Measurements from ENCODE around the gene ARIH2. TPM values are rescaled to one million over a fixed set of nuclear protein-coding genes. Genes with fewer than 3 reads are reported as not detected.
A peak's percentile ranks its signal among the peaks of the same experiment; 100 is the strongest.

ARIH2 gene
- total and polyA plus RNA-seq, 7 donors = 33.0 to 165 (median 94.9) TPM

DNA sequence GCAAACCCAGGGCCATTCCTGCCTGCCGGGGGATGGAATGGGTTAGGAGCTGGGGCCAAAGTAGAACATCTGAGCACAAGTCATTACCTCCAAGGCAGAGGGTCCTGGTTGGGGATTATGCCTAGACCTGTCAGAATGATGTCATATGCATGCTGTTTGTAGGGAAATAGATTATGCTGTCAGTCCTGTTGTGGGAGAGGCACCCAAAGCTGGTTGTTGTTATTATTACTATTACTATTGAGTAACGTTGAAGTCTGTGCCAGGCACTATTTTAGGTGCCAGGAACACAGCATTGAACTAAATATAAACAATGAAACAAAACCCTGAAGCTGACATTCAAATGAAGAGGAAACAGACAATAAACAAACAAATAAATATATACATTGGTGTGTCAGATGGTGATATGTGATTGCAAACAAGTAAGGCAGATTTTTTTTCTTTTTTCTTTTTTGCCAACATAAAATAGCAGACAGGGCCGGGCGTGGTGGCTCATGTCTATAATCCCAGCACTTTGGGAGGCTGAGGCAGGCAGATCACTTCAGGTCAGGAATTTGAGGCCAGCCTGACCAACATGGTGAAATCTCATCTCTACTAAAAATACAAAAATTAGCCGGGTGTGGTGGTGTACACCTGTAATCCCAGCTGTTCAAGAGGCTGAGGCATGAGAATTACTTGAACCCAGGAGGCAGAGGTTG, 73.4 kb downstream of the ARIH2 start:
- Histone ChIP-seq H3K27me3 (no peaks in the 10 kb centered on the region), H3K36me3 (peaks cover 0 to 11% (median 7%) of the 10 kb centered on the region in 4 donors), H3K4me1 (peaks cover 0 to 33% (median 26%) of the 10 kb centered on the region in 4 donors), H3K4me3 (peak overlapping the region in 2 of 4 donors; percentile 91 to 95), H3K27ac (peak overlapping the region in 3 of 4 donors; percentile 93 to 97 (median 95)), H3K9me3 (no peaks in the 10 kb centered on the region)
- 62 to 77% methylated on average over 5 of the region's 5 CpGs for WGBS, 2 donors
- no peak for TF ChIP-seq EP300 (IDR thresholded peaks at IDR 0.05)
- no peak for TF ChIP-seq POLR2A (IDR thresholded peaks at IDR 0.05)
- intact Hi-C loops (cut with DNase I) = loop anchor here (2.0 kb wide), 1 partner anchor 15 kb away; the partner anchor contains the start of gene WDR6
- no peak for DNase-seq

DNA sequence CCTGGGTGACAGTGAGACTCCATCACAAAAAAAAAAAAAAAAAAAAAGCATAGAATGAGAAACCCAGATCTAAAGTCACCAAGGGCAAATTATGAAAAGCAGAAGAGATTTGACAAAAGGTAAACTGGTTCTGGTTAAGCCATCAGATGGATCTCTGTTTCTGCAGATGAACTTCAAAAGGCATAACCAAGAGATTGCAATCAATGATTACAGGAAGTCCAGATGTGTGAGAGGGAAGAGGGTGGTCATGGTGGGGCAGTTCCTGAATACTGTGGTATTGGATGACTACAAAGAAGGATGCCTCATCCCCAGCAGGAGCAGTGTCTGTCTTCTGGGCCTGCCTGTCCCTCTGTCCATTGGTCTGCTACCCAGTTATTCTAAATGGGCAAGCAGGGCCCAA, 75.2 kb downstream of the ARIH2 start:
- H3K36me3 ChIP-seq = peaks cover 0 to 19% (median 5%) of the 10 kb centered on the region in 4 donors
- DNase-seq = no peak
- H3K9me3 ChIP-seq = no peaks in the 10 kb centered on the region
- H3K27ac ChIP-seq = no peak overlapping the region
- H3K4me1 ChIP-seq = peaks cover 0 to 28% (median 25%) of the 10 kb centered on the region in 4 donors
- intact Hi-C loops (cut with DNase I) = no loop called here
- no peaks in the 10 kb centered on the region for H3K27me3 ChIP-seq
- H3K4me3 ChIP-seq = no peak overlapping the region
- TF ChIP-seq EP300 (IDR thresholded peaks at IDR 0.05) (no peak), POLR2A (IDR thresholded peaks at IDR 0.05) (no peak), POLR2AphosphoS5 (IDR thresholded peaks at IDR 0.05) (no peak)
- TF ChIP-seq, protein P1, sequence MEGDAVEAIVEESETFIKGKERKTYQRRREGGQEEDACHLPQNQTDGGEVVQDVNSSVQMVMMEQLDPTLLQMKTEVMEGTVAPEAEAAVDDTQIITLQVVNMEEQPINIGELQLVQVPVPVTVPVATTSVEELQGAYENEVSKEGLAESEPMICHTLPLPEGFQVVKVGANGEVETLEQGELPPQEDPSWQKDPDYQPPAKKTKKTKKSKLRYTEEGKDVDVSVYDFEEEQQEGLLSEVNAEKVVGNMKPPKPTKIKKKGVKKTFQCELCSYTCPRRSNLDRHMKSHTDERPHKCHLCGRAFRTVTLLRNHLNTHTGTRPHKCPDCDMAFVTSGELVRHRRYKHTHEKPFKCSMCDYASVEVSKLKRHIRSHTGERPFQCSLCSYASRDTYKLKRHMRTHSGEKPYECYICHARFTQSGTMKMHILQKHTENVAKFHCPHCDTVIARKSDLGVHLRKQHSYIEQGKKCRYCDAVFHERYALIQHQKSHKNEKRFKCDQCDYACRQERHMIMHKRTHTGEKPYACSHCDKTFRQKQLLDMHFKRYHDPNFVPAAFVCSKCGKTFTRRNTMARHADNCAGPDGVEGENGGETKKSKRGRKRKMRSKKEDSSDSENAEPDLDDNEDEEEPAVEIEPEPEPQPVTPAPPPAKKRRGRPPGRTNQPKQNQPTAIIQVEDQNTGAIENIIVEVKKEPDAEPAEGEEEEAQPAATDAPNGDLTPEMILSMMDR (IDR thresholded peaks at IDR 0.05) = no peak

DNA sequence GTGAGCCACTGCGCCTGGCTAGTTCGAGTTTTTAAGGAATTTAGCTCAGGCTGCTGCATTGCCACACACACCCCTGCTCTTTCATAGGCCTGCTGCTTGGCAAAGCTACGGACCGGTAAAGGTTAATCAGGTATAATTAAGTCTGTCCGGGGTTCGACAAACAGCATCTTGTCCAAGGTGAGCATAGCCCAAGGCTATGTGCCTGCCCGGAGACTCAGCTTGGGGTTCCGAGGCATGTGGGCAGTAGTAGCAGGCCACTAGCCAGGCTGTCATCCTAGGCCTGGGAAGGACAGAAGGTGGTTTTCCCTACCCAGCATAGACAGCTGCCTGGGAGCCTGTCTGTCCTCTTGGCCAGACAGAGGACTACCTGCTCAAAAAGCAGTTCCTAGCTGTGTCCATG, 78.0 kb downstream of the ARIH2 start:
- H3K27ac ChIP-seq = no peak overlapping the region
- WGBS, 2 donors = 94 to 95% methylated on average over 8 of the region's 8 CpGs
- peaks cover 0 to 7% (median 6%) of the 10 kb centered on the region in 4 donors for H3K4me1 ChIP-seq
- no peaks in the 10 kb centered on the region for H3K27me3 ChIP-seq
- intact Hi-C loops (cut with DNase I) = no loop called here
- H3K9me3 ChIP-seq = no peaks in the 10 kb centered on the region
- no peak for DNase-seq
- TF ChIP-seq, protein P1 (IDR thresholded peaks at IDR 0.05) = no peak
- no peak for TF ChIP-seq POLR2AphosphoS5 (IDR thresholded peaks at IDR 0.05)
- no peak overlapping the region for H3K4me3 ChIP-seq
- peaks cover 0 to 19% (median 5%) of the 10 kb centered on the region in 4 donors for H3K36me3 ChIP-seq

DNA sequence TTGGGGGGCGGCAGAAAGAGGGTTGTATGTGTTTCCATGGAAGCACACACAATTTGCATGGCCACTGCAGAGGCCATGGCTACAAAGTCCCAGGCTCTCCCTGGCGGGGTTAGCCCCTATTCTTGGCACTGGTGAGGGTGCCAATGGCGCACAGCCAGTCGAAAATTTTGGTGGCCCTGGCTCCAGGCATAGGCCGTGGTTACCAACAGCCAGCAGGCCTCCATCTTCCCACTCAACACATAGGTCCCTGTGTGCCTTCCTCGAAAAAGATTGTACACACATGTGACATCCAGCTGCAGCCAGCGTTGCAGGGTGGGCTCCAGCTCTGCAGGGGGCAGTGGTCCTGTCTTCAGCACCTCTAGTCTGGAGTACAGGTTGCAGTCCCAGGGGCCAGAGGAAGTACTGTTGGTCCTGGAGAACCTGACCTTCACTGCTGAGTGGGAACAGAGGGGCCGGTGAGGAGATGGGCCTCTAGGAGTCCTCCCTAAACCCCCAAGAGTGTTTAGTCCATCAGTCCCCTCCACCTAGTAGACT, 78.5 kb downstream of the ARIH2 start:
- H3K9me3 ChIP-seq = no peaks in the 10 kb centered on the region
- H3K27me3 ChIP-seq = no peaks in the 10 kb centered on the region
- intact Hi-C loops (cut with DNase I) = no loop called here
- 91% methylated on average over 8 of the region's 8 CpGs for WGBS, 2 donors
- H3K4me1 ChIP-seq = peaks cover 0 to 2% (median 1%) of the 10 kb centered on the region in 4 donors
- H3K27ac ChIP-seq = no peak overlapping the region
- no peak for TF ChIP-seq POLR2A (IDR thresholded peaks at IDR 0.05)
- no peak for TF ChIP-seq EP300 (IDR thresholded peaks at IDR 0.05)
- TF ChIP-seq, protein P1 (IDR thresholded peaks at IDR 0.05) = no peak
- no peak for TF ChIP-seq POLR2AphosphoS5 (IDR thresholded peaks at IDR 0.05)
- no peak overlapping the region for H3K4me3 ChIP-seq
- DNase-seq = no peak
- peaks cover 0 to 19% (median 5%) of the 10 kb centered on the region in 4 donors for H3K36me3 ChIP-seq

DNA sequence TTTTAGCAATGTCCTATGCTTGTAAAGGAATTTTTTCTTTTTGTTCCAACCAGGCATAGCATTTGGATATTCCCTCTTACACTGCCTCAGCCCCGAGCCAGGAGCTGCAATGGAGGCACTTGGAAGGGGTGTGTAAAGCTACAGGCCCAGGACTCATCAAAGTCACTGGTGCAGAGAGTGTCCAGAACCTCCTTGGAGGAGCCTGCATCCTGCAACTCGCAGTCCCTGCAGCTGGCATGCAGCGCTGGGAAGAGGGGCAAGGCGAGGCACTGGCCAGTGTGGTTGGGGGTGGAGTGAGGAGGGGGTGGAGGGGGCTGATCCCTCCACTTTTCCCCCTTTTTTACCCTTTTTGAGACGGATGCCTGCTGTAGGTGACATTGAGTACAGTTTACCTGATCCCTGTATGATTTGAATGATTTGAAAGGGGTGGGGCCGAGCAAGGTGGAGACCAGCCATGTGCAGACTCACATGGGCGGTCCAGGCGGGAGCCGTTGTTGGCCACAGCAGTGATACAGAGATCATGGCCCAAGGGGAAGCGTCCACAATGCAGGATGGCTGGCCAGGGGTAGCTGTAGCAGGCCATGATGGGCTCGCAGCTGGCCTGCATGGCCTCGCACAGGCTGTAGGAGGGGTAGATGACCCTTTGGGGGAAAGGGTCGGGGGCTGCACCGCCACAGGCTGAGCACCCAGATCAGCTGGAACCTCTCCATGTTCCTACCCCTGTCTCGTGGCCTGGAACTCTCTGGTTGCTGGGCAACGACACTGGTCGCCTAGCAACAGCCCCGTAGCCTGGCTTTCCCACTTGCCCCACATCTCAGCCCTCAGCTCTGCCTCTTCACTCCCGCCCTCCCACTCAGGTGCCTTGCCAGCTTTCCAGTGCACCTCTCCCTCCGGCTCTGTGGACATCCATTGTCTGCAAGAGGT, 79.3 kb downstream of the ARIH2 start:
- TF ChIP-seq POLR2A (IDR thresholded peaks at IDR 0.05) (no peak), EP300 (IDR thresholded peaks at IDR 0.05) (no peak), POLR2AphosphoS5 (IDR thresholded peaks at IDR 0.05) (no peak)
- TF ChIP-seq, protein P1 (IDR thresholded peaks at IDR 0.05) = no peak
- no peak for DNase-seq
- H3K27ac ChIP-seq = no peak overlapping the region
- H3K27me3 ChIP-seq = no peaks in the 10 kb centered on the region
- H3K9me3 ChIP-seq = no peaks in the 10 kb centered on the region
- 88 to 89% methylated on average over 20 of the region's 20 CpGs for WGBS, 2 donors
- H3K36me3 ChIP-seq = peaks cover 0 to 19% (median 5%) of the 10 kb centered on the region in 4 donors
- H3K4me3 ChIP-seq = no peak overlapping the region
- intact Hi-C loops (cut with DNase I) = no loop called here
- no peaks in the 10 kb centered on the region for H3K4me1 ChIP-seq
